GM12873 (cell line): ENCODE measurements around the gene CCDC24.
A peak's percentile ranks its signal among the peaks of the same experiment; 100 is the strongest.

Experiments used
- TF ChIP-seq, protein P1 (sequence below): IDR thresholded peaks from 2 replicates; pipeline ENCODE4 v1.5.1; 2012; ENCODE audit warnings: low read depth, mild to moderate bottlenecking, moderate library complexity, low read length, control low read depth; ENCODE audit not compliant: insufficient read depth; ENCODE audit errors: missing control alignments

CCDC24 gene

DNA sequence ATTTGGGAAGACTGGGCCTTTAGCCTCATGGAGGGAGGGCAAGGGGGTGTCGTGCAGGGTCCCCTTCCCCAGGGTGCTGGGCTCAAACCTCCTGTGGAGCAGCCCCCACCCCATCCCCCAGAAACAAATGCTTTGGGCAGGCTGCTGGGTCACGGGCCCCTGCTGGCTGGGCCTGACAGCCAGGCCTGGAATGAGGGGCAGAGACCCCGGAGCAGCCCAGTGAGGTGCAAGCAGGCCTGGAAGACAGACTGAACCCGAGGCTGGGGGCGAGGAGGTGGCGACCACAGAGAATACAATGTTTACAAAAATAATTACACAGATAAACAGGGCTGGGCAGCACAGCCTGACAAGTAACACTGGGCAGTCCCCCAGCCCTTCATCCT, 5.3 kb downstream of the CCDC24 start:
- TF ChIP-seq, protein P1, sequence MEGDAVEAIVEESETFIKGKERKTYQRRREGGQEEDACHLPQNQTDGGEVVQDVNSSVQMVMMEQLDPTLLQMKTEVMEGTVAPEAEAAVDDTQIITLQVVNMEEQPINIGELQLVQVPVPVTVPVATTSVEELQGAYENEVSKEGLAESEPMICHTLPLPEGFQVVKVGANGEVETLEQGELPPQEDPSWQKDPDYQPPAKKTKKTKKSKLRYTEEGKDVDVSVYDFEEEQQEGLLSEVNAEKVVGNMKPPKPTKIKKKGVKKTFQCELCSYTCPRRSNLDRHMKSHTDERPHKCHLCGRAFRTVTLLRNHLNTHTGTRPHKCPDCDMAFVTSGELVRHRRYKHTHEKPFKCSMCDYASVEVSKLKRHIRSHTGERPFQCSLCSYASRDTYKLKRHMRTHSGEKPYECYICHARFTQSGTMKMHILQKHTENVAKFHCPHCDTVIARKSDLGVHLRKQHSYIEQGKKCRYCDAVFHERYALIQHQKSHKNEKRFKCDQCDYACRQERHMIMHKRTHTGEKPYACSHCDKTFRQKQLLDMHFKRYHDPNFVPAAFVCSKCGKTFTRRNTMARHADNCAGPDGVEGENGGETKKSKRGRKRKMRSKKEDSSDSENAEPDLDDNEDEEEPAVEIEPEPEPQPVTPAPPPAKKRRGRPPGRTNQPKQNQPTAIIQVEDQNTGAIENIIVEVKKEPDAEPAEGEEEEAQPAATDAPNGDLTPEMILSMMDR, result no peak

DNA sequence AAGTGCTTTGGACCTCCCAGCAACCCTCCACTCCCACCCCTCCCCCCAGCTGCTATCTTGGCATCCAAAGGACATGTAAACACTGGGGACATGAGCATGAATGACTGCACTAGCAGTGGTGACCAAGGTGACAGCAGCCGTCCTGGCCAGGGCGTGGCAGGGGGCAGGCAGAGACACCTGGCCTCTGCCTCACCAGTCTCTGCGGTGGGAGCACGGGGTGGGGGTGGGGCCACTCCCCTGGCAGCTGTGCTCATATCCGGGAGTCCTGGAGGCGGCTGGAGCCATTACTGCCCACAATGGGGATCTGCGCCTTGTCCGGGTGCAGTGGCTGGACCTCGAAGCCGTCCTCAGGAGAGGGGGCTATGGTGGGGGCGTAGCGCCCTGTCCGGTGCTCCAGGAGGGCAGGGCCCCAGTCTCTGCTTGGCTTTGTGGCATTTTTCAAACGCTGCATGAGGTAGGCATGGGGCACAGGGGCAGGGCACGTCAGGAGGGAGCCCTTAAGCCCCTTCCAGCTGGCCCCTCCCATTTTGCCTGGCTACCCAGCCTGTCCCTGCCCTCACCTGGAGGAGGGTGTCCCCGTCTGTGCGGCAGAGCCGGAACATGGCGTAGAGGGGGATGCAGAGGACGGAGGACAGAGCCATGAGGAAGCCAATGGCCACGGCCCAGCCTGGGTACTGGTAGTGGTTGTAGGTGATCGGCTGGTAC, 6.0 kb downstream of the CCDC24 start:
- TF ChIP-seq, protein P1, result no peak

DNA sequence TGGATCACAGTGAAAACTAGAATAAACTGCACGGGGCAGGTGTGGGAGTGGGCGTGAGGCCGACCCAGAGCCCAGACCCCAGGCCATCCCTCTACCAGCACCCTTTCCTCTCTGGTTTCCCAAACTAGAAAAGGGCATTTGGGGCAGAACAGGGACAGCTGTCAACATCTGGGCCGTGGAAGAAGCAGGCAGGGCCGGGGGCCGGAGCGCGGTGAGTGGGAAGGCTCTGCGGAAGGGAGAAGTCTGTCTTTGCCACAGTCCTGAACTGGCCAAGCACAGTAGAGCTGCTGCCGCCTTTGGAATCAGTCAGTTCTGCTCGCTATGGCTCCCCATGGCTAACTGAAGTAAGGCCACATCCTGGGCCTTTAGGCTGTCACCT, 6.6 kb downstream of the CCDC24 start:
- TF ChIP-seq, protein P1, result no peak

DNA sequence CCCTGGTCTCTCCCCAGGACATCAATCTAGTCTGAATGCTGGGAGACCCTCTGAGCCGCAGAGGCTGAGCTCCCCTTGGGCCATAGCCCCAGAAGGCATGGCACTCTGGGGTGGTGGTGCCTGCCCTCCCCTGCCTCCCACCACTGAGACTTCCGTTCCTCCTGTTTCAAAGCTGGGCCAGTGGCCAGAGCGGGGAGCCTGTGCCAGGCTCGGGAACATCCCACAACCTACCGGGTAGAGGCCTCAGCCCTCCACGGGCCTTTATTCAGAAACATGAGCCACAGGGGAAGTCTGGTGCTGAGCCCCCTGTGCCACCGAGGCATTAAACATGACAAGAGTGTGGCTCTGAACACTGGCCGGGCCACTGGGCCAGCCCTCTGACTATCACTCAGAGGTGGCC, 8.1 kb downstream of the CCDC24 start:
- TF ChIP-seq, protein P1, result no peak

DNA sequence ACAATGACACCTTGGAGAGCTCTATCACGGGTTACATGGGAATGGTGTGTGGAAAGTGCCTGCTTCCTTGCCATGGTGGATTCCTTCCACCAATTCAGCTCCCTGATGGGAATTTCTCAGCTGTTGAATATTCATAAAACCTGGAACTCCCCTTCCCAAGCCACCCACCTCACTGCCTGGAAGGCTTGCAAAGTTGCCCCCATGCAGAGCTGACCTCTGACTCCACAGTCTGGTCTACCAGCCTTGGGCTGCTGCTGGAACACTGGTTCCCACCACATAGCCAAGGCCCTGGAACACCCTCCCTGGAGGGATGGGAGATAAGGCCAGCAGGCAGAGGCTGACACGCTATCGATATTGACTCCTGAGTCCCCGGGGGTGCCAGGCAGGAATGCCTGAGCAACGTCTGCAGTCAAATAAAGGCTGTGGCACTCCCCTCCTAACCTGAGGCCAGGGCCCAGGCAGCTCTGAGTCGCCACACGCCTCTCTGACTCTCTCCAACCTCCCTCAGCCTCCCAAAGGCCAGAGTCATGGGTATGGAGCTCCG, 8.8 kb downstream of the CCDC24 start:
- TF ChIP-seq, protein P1, result no peak

DNA sequence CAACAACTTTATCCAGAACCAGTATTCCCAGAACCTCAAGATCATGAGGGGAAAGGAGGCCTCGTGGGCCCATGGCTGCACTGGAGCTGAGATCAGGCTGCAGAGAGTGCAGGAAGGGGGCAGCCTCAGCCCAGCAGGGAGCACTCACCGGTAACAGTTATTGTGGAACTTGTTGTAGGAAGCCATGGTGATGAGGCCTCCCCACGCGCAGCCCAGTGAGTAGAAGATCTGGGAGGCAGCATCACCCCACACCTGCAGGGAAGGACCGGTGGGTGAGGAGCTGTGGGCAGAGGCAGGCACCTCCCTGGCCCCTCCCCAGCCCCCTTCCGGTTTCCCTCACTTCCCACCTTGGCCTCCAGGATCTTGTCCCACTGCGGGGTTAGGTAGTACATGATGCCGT, 10.8 kb downstream of the CCDC24 start:
- TF ChIP-seq, protein P1, result no peak

DNA sequence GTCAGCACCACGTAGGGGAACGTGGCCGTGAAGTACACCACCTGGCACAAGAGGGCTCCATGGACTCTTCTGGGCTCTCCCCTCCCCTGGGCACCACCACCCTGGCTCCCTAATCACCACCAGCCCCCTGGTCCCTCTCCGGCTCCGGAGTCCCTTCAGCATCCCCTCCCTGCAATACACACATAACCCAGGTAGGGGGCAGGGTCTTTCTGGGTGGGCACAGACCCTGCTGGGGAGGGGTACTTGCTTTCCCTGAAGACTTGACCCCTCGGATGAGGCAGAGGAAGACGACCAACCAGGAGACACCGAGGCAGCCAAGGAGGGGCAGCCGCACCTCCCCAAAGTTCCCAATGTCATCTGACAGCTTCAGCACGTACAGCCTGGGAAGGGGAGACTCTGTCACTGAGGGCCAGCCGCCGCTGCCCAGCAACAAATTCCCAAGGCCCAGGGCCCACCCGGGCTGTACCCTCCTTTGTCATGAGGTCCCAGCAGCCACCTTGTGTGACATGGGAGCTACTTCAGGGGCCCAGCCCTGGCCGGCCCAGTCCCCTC, 11.3 kb downstream of the CCDC24 start:
- TF ChIP-seq, protein P1, result peak; percentile 26
